ENCODE measurements around the gene KLK14.

The KLK14 gene

GRCh38 chr19:51086153-51086850 lies 3.6 kb upstream of the KLK14 start:
- H3K4me3 Mint-ChIP-seq = no peak overlapping the region
- no peaks in the 10 kb centered on the region for H3K4me1 Mint-ChIP-seq (ENCODE audit: low read depth)
- H3K9me3 Mint-ChIP-seq = no peaks in the 10 kb centered on the region
- no peak for DNase-seq (ENCODE audit: low spot score)
- H3K36me3 Mint-ChIP-seq (ENCODE audit: low read depth) = no peaks in the 10 kb centered on the region
- H3K27ac Mint-ChIP-seq = no peak overlapping the region
- no peaks in the 10 kb centered on the region for H3K27me3 Mint-ChIP-seq (ENCODE audit: low read depth)

- H3K9me3 Mint-ChIP-seq = no peaks in the 10 kb centered on the region
- no peak overlapping the region for H3K27ac Mint-ChIP-seq
- no peaks in the 10 kb centered on the region for H3K36me3 Mint-ChIP-seq (ENCODE audit: low read depth)
- no peaks in the 10 kb centered on the region for H3K27me3 Mint-ChIP-seq (ENCODE audit: low read depth)
- DNase-seq (ENCODE audit: low spot score) = no peak
- H3K4me3 Mint-ChIP-seq = no peak overlapping the region
- no peaks in the 10 kb centered on the region for H3K4me1 Mint-ChIP-seq (ENCODE audit: low read depth)
These were observed 1.8 kb upstream of the KLK14 start for GRCh38 chr19:51084505-51084904.

DNA sequence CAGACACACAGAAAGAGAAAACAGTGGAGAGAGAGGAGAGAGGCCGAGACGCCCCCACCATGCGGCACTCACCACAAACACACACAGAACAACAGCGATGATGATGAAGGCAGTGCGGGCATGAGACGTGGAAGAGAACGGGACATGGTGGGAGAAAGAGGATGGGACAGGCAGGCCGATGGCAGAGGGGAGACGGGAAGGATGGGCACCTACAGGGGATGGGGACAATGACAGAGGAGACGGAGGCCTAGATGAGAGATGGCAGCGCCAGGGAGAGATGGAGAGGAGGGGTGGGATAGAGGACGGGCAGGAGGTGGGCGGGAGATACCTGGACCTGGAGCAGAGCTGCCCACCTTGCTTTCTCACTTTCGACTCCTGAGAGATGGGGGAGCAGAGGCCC lies 1.1 kb upstream of the KLK14 start:
- no peak for DNase-seq (ENCODE audit: low spot score)
- no peaks in the 10 kb centered on the region for H3K36me3 Mint-ChIP-seq (ENCODE audit: low read depth)
- H3K4me1 Mint-ChIP-seq (ENCODE audit: low read depth) = no peaks in the 10 kb centered on the region
- no peaks in the 10 kb centered on the region for H3K9me3 Mint-ChIP-seq
- H3K4me3 Mint-ChIP-seq = no peak overlapping the region
- H3K27ac Mint-ChIP-seq = no peak overlapping the region
- H3K27me3 Mint-ChIP-seq (ENCODE audit: low read depth) = no peaks in the 10 kb centered on the region

DNA sequence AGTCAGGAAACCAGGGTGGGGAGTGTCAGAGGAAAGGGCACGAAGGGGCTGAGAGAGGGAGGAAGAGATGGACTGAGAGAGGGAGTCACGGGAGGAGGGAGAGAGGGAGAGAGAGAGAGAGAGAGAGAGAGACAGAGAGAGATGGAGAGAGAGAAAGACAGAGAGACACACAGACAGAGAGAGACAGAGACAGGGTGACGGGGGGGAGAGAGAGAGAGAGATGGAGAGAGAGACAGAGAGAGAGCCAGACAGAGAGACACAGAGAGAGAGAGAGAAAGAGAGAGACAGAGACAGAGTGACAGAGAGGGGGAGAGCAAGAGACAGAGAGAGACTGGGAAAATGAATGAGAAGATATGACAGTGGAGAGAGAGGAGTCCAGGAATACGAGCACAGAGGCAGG lies 494 bp upstream of the KLK14 start:
- no peaks in the 10 kb centered on the region for H3K27me3 Mint-ChIP-seq (ENCODE audit: low read depth)
- no peak for DNase-seq (ENCODE audit: low spot score)
- H3K36me3 Mint-ChIP-seq (ENCODE audit: low read depth) = no peaks in the 10 kb centered on the region

GRCh38 chr19:51081476-51081875 lies 1.2 kb downstream of the KLK14 start:
- Mint-ChIP-seq H3K4me3 (no peak overlapping the region), H3K27me3 (ENCODE audit: low read depth) (no peaks in the 10 kb centered on the region), H3K27ac (no peak overlapping the region), H3K4me1 (ENCODE audit: low read depth) (no peaks in the 10 kb centered on the region), H3K36me3 (ENCODE audit: low read depth) (no peaks in the 10 kb centered on the region), H3K9me3 (no peaks in the 10 kb centered on the region)
- no peak for DNase-seq (ENCODE audit: low spot score)

More for the DNA sequence above, 494 bp upstream of the KLK14 start:
- Mint-ChIP-seq H3K9me3 (no peaks in the 10 kb centered on the region), H3K27ac (no peak overlapping the region), H3K4me1 (ENCODE audit: low read depth) (no peaks in the 10 kb centered on the region), H3K4me3 (no peak overlapping the region)

DNA sequence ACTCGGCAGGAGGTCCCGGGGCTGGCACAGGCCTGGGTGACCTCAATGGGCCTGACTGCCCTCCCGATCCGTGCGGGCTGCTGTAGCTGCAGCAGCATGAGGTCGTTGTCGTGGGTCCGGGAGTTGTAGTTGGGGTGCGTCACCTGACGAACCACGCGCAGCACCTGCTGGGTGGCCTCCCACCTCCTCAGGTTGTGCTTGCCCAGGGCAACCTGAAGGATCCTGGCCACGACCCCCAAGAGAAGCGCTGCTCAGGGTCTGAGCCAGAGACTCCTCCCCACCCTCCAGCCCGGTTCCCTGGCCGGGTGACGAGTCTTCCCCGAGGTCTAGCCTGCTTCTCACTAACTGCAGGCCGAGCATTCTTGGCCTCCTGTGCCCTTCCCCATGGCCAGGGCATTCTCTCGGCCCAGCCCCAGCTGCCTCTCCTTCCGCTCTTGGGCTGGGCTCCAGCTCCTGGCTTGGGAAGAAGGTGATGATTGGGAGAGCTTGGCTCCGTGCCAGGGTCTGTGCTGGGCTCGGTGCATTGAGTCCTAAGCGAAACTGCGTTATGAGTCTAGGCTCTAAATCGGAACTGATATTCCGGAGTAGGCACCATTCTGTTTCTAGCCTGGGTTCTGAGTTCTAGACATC lies 3.1 kb downstream of the KLK14 start:
- no peak for DNase-seq (ENCODE audit: low spot score)
- Mint-ChIP-seq H3K9me3 (no peaks in the 10 kb centered on the region), H3K36me3 (ENCODE audit: low read depth) (no peaks in the 10 kb centered on the region), H3K4me3 (no peak overlapping the region), H3K4me1 (ENCODE audit: low read depth) (no peaks in the 10 kb centered on the region), H3K27me3 (ENCODE audit: low read depth) (no peaks in the 10 kb centered on the region), H3K27ac (no peak overlapping the region)

DNA sequence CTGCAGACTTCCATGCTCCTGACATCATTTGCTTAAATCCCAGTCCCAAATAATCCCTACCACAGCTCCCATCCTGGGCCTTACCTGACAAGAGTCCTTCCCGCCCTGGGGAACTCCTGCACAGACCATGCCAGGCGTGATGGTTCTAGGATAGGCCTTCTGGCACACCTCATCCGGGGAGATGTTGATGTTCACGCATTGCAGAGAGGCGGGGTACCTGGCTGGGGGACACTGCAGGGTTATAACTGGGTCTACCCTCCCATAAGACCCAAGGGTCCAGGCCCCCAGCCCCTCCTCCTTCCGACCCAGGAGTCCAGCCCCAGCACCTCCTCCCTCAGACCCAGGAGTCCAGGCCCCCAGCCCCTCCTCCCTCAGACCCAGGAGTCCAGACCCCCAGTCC lies 4.0 kb downstream of the KLK14 start:
- Mint-ChIP-seq H3K4me3 (no peak overlapping the region), H3K9me3 (peaks cover 6% of the 10 kb centered on the region), H3K27me3 (ENCODE audit: low read depth) (no peaks in the 10 kb centered on the region), H3K4me1 (ENCODE audit: low read depth) (no peaks in the 10 kb centered on the region), H3K36me3 (ENCODE audit: low read depth) (no peaks in the 10 kb centered on the region), H3K27ac (no peak overlapping the region)
- DNase-seq (ENCODE audit: low spot score) = no peak

GRCh38 chr19:51078104-51078503 lies 4.6 kb downstream of the KLK14 start:
- no peaks in the 10 kb centered on the region for H3K27me3 Mint-ChIP-seq (ENCODE audit: low read depth)
- no peaks in the 10 kb centered on the region for H3K36me3 Mint-ChIP-seq (ENCODE audit: low read depth)
- DNase-seq (ENCODE audit: low spot score) = no peak
- H3K27ac Mint-ChIP-seq = no peak overlapping the region
- H3K4me1 Mint-ChIP-seq (ENCODE audit: low read depth) = no peaks in the 10 kb centered on the region
- H3K9me3 Mint-ChIP-seq = peaks cover 6% of the 10 kb centered on the region
- no peak overlapping the region for H3K4me3 Mint-ChIP-seq

DNA sequence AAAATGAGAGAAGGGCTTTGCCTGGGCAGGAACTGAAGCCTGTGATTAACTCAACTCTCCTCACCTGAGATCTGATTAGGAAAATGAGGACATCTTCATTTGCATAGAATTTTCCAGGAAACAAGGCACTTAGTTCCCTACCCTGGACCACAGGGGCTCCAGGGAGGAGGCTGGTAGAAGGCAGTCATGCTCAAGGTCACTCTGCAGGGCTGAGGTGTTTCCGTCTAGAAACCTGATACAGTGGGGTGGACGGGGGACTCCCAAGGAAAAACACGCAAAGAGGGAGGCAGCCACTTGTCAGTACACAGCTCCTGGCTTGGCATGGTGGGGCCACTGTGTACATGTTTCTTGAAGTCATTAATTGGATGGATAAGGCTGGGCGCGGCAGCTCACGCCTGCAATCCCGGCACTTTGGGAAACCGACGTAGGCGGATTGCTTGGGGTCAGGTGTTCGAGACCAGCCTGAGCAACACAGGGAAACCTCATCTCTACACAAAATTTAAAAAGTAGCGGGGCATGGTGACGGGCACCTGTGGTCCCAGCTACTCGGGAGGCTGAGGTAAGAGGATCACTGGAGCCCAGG lies 6.0 kb downstream of the KLK14 start:
- DNase-seq (ENCODE audit: low spot score) = no peak
- Mint-ChIP-seq H3K4me3 (no peak overlapping the region), H3K4me1 (ENCODE audit: low read depth) (no peaks in the 10 kb centered on the region), H3K27ac (no peak overlapping the region), H3K36me3 (ENCODE audit: low read depth) (no peaks in the 10 kb centered on the region), H3K27me3 (ENCODE audit: low read depth) (no peaks in the 10 kb centered on the region), H3K9me3 (peaks cover 6% of the 10 kb centered on the region)

- no peak overlapping the region for H3K4me3 Mint-ChIP-seq
- H3K36me3 Mint-ChIP-seq (ENCODE audit: low read depth) = no peaks in the 10 kb centered on the region
- no peaks in the 10 kb centered on the region for H3K27me3 Mint-ChIP-seq (ENCODE audit: low read depth)
- DNase-seq (ENCODE audit: low spot score) = no peak
- no peak overlapping the region for H3K27ac Mint-ChIP-seq
- peaks cover 6% of the 10 kb centered on the region for H3K9me3 Mint-ChIP-seq
- H3K4me1 Mint-ChIP-seq (ENCODE audit: low read depth) = no peaks in the 10 kb centered on the region
These were observed 6.7 kb downstream of the KLK14 start for GRCh38 chr19:51075998-51076397.

DNA sequence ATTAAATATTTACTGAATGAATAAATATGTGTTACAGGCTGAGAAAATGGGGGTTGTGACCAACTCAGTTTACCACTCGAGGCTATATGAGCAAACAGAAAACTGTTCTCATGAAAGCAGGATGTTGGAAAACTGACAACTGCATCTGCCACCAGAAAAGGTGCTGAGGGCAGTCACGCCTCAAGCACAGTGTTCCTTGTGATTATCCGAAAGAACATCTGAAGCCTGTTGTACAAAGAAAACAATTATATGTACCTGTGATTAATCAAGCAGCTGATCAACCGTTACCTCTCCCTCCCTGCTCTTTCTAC lies 11.6 kb downstream of the KLK14 start:
- no peak for DNase-seq (ENCODE audit: low spot score)
- Mint-ChIP-seq H3K9me3 (peaks cover 6% of the 10 kb centered on the region), H3K36me3 (ENCODE audit: low read depth) (no peaks in the 10 kb centered on the region), H3K4me1 (ENCODE audit: low read depth) (no peaks in the 10 kb centered on the region), H3K27me3 (ENCODE audit: low read depth) (peaks cover 9% of the 10 kb centered on the region), H3K27ac (no peak overlapping the region), H3K4me3 (no peak overlapping the region)

GRCh38 chr19:51070334-51071094 lies 12.2 kb downstream of the KLK14 start:
- no peaks in the 10 kb centered on the region for H3K36me3 Mint-ChIP-seq (ENCODE audit: low read depth)
- peaks cover 6% of the 10 kb centered on the region for H3K9me3 Mint-ChIP-seq
- no peak overlapping the region for H3K4me3 Mint-ChIP-seq
- no peak overlapping the region for H3K27ac Mint-ChIP-seq
- no peak for DNase-seq (ENCODE audit: low spot score)
- peaks cover 12% of the 10 kb centered on the region for H3K27me3 Mint-ChIP-seq (ENCODE audit: low read depth)
- H3K4me1 Mint-ChIP-seq (ENCODE audit: low read depth) = no peaks in the 10 kb centered on the region

DNA sequence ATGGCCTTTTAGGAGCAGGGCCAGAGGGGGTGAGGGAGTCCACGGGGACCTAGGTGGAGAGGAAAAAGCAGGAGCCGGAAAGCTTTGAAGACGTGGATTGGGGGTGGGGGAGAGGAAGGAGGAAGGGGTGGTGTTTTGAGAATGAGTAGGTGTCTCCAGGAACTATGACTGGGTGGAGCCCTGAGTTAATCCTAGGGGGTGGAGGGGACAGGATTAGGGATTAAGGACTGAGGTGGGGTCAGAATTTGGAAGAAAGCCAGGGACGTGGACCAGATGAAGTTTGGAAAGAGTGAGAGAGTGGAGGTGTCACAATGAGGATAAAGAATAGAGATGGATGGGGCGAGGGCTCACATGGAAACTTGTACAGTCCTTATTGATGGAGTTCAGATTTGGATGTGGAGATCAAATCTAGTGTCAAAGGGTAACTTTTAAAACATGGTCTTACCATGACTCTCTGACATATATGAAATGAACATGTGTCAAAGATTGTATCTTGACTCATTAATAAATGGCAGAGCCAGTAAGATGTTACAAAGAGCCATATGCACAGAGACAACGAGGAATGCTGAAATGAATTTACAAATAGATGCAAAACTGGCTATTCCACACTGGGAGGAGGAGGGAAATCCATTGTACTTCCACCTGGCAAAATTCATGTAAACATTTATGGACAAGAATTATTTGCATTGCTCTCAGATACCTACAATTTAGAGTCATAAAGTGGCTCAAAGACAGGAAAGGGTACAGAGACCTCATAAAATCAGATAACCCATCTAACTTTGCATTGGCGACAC lies 16.1 kb downstream of the KLK14 start:
- Mint-ChIP-seq H3K36me3 (ENCODE audit: low read depth) (no peaks in the 10 kb centered on the region), H3K4me3 (no peak overlapping the region), H3K27ac (no peak overlapping the region), H3K9me3 (no peaks in the 10 kb centered on the region), H3K27me3 (ENCODE audit: low read depth) (peaks cover 19% of the 10 kb centered on the region), H3K4me1 (ENCODE audit: low read depth) (no peaks in the 10 kb centered on the region)
- no peak for DNase-seq (ENCODE audit: low spot score)
